Stimulated activated CD8-positive, alpha-beta memory T cell treated with anti-CD3 and anti-CD28 coated beads, Interleukin-12 subunit alpha, Interleukin-12 subunit beta, amount 100 ng/mL, for 1 hour (primary cell): ENCODE measurements around the gene CSPG4.
"Not testable (repeated sequence)": the region's sequence is repeated elsewhere in the genome, so short reads cannot be mapped to it uniquely, and the experiment has no call there.

Source experiments
- DNase-seq: peaks from one replicate; pipeline ENCODE4 v3.0.0-alpha.2; 2020; ENCODE audit warnings: low read depth

CSPG4 gene

GRCh38 chr15:75704618-75705017 lies 8.0 kb downstream of the CSPG4 start:
- DNase-seq, result no peak

DNA sequence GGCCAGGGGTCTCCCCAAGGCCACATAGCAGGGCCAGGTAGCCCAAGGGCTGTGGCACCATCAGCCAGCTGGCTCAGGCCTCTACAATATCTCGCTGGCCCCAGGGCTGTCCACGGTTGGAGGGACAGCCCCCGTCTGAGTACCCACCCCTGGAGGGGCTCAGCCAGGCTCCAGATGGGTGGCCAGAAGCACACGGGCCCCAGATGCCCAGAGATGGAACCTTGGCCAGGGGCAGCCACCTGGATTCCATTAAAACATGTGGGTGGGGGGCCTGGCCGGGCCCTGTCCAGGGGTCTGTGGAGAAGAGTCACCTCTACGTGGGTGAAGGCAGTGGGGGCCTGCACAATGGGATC lies 8.4 kb downstream of the CSPG4 start:
- no peak for DNase-seq

- DNase-seq, result not testable (repeated sequence)
These were observed 9.0 kb downstream of the CSPG4 start for GRCh38 chr15:75703440-75704262.

GRCh38 chr15:75702436-75702835 lies 10.2 kb downstream of the CSPG4 start:
- DNase-seq, result no peak

DNA sequence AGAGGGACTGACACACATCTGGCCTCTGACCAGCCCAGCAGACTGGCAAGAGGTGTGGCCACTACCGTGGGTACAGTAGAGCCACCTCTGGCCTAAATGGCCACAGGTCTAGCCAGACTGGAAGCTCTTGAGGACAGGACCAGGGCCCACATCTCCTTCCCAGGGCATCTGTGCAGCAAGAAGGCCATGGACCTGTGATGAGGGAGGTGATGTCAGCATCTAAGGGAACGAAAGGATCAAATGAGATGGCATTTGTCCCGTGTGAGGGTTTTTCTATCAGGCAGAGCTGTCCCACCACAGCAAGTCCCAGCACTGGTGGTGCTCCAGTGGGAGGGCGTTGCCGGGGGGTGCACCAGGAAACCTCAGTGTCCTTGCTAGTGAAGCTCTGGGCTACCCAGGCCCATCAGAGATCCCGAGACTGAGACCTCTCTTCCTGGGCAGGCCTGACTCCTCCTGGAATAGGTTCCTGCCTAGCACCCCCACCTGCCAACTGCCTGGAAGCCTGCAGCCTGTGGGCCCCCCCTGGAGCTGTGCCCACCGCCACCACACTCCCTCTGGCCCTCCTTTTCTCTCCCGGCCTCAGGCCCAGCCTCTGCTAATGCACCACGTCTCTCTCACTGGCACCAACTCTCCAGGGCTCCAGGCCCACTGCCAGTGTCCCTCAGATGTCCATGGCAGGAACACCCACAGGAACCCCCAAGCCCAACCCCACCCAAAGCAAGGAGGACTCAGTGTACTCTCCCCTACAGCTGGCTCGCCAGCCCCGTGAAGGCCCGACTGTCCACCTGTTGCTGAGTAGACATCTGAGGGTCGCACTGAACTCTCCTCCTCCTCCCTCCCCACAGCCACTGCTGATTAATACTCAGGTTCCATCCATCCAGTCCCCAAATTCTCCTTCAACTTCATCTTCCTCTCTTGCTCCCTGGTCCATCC lies 11.3 kb downstream of the CSPG4 start:
- DNase-seq, result not testable (repeated sequence)

- DNase-seq, result not testable (repeated sequence)
These were observed 12.4 kb downstream of the CSPG4 start for GRCh38 chr15:75699961-75700874.

- DNase-seq, result not testable (repeated sequence)
These were observed 13.1 kb downstream of the CSPG4 start for GRCh38 chr15:75699517-75699916.

- not testable (repeated sequence) for DNase-seq
These were observed 14.5 kb downstream of the CSPG4 start for GRCh38 chr15:75697974-75698747.

DNA sequence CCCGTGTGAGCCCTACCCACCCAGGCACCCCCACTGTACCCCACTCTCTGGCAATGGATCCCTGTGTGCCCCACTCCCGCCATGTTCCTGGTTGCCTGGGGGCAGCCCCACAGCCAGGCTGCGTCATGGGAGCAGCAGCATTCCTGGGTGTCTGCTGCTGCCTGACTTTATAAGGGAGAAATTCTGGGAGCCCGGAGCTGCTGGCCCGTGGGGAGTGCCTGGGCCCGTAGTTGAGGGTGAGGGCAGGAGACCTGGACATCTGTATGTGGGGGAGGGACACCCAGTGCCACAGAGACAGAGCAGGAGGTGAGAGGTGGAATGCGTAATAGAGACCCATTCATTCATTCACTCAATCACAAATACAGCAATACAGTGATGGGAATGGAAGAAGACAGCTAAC lies 15.1 kb downstream of the CSPG4 start:
- DNase-seq, result no peak

- no peak for DNase-seq
These were observed 15.8 kb downstream of the CSPG4 start for GRCh38 chr15:75696854-75697259.

GRCh38 chr15:75696311-75696720 lies 16.3 kb downstream of the CSPG4 start:
- DNase-seq, result no peak

- no peak for DNase-seq
These were observed 16.9 kb downstream of the CSPG4 start for GRCh38 chr15:75695634-75696310.

GRCh38 chr15:75695220-75695619 lies 17.4 kb downstream of the CSPG4 start:
- DNase-seq, result no peak

- no peak for DNase-seq
These were observed 18.1 kb downstream of the CSPG4 start for GRCh38 chr15:75694241-75695182.

GRCh38 chr15:75693501-75694240 lies 19.0 kb downstream of the CSPG4 start:
- no peak for DNase-seq

DNA sequence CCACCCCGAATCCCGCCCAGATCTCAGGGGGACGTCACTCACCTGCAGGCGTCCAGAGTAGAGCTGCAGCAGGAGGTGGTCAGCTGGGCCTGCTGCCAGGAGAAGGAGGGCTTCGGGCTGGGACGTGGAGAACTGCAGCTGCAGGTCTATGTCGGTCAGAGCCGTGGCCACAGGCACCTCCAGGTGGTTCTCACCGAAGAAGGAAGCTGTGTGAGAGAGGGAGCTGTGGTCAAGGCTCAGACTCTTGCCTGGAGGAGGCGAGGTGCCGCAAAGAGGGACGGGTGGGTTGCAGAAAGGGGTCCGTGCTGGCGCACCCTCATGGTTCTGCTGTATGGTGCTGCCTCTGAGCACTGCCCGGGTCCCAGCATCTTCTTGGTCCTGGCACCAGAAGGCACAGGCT lies 19.6 kb downstream of the CSPG4 start:
- DNase-seq, result not testable (repeated sequence)

GRCh38 chr15:75692311-75692710 lies 20.3 kb downstream of the CSPG4 start:
- DNase-seq, result not testable (repeated sequence)

DNA sequence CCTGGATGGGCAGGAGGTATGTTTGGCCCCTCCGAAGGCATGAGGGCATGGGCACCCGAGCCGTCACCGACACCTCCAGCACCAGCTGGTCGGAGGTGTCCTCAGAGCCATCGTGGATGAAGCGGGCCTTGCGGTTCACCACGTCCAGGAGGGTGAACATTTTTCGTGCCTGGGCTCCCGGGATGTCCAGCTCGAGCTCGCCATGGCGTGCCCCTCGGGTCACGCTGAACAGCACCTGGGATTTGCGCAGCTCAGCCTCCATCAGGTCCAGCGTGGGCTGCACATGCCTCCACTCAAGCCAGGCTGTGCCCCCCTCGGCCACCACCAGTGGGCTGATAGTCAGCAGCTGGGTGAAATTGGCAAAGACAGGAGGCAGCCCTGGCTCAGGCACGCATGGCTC lies 23.2 kb downstream of the CSPG4 start:
- not testable (repeated sequence) for DNase-seq

DNA sequence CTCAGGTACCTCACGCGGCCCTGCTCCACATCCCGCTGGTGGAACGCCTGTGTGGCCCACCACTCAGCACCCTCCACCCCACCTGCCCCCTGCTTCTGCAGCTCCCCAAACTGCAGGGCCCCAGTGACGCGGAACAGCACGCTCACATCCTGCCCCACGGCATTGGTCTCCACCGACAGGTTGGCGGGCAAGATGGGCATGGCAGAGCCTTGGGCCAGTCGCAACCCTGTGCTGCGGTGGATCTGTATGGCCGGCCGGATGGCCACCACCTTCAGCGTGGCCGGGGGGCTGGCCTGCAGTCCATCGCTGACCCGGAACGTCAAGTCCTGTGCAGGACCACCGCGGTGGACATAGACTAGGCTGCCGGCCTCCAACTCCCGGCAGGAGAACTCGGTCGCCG lies 23.8 kb downstream of the CSPG4 start:
- no peak for DNase-seq
